Measurements from ENCODE around the gene KCNC4.

The KCNC4 gene

GRCh38 chr1:110189181-110189580 lies 20.9 kb upstream of the KCNC4 start:
- no peak for FAIRE-seq

- FAIRE-seq: no peak
Observed at GRCh38 chr1:110190282-110190929, 19.7 kb upstream of the KCNC4 start.

DNA sequence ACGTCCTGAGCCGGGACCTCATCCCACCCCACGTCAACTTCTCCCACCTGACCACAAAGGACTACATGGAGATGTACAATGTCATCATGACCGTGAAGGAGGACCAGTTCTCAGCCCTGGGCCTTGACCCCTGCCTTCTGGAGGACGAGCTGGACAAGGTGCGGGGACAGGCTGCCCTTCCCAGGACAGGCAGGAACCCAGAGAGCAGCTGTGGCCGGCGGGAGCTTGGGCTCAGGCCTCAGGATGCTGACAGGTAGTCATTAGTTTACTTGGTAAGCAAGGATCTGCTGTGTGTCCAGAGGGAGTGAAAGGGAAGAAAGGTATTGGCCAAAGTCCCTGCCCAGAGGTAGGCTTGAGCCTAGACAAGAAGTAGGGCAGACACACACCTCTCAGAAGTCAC lies 17.6 kb upstream of the KCNC4 start:
- no peak for FAIRE-seq

GRCh38 chr1:110195196-110195595 lies 14.9 kb upstream of the KCNC4 start:
- no peak for FAIRE-seq

- FAIRE-seq: peak; percentile 76
Observed at GRCh38 chr1:110196917-110197765, 13.0 kb upstream of the KCNC4 start.

DNA sequence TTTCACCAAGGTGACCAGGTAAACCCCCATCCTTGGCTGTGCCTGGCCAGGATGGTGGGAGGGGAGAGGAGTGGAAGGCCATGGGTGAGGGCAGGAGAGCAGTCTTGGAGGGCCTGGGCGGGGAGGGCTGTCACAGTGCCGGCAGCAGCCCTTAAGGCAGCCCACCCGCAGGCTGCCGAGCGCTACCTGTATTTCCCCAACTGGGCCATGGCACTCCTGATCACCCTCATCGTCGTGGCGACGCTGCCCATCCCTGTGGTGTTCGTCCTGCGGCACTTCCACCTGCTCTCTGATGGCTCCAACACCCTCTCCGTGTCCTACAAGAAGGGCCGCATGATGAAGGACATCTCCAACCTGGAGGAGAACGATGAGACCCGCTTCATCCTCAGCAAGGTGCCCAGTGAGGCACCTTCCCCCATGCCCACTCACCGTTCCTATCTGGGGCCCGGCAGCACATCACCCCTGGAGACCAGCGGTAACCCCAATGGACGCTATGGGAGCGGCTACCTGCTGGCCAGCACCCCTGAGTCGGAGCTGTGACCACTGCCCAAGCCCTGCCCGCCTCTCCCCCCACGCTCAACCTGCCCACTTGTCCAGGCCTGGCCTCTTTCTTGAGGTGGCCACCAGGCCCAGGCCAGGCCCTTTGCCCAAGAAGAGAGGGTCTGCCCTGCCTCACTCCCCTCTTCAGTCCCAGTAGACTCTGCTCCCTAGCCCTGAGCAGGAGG lies 12.0 kb upstream of the KCNC4 start:
- no peak for FAIRE-seq

- no peak for FAIRE-seq
Observed at GRCh38 chr1:110198746-110199145, 11.4 kb upstream of the KCNC4 start.

GRCh38 chr1:110200190-110200589 lies 9.9 kb upstream of the KCNC4 start:
- FAIRE-seq: no peak

GRCh38 chr1:110200666-110201065 lies 9.4 kb upstream of the KCNC4 start:
- no peak for FAIRE-seq

GRCh38 chr1:110201157-110201825 lies 8.8 kb upstream of the KCNC4 start:
- no peak for FAIRE-seq

- FAIRE-seq: peak; percentile 70
Observed at GRCh38 chr1:110203021-110203661, 7.0 kb upstream of the KCNC4 start.

DNA sequence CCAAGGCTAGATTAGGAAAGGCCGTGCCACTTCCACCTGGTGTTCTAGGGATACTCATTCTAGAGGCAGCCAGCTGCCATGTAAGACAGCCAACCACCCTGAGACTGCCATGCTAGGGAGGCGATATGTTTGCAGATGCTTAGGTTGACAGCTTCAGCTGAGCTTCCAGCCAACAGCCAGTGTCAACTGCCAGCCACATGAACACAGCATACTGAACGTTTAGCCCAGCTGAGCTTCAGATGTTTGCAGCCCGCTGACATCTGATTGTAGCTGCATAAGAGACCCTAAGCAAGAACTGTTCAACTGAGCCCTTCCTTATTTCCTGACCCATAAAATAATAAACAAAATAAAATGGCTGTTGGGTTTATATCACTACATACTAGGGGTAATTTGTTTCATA lies 5.0 kb upstream of the KCNC4 start:
- no peak for FAIRE-seq

DNA sequence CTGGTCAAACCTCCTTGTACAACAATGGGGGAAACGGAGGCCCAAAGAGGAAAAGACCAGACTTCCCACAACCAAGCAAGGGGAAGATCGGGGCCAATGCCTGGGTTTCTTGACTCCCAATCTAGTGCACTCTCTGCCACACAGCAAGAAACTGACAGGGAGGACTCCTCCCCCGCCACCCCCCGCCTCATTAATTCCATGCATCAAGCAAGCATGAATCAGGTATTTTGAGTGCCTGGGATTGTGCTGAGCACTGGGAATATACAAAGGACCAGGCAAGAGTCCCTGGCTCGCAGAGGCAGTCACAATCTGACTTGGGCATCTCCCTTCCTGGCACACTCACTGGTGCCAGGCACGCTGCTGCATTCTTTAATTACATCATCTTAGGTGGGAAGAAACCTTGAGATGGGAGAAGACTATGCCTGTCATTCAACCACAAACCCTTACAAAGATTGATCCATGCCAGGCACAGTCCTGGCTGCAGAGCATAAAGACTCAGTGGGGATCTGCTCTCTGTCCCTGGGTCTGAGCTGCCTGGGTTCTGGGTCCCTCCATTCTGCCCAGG lies 4.4 kb upstream of the KCNC4 start:
- no peak for FAIRE-seq

DNA sequence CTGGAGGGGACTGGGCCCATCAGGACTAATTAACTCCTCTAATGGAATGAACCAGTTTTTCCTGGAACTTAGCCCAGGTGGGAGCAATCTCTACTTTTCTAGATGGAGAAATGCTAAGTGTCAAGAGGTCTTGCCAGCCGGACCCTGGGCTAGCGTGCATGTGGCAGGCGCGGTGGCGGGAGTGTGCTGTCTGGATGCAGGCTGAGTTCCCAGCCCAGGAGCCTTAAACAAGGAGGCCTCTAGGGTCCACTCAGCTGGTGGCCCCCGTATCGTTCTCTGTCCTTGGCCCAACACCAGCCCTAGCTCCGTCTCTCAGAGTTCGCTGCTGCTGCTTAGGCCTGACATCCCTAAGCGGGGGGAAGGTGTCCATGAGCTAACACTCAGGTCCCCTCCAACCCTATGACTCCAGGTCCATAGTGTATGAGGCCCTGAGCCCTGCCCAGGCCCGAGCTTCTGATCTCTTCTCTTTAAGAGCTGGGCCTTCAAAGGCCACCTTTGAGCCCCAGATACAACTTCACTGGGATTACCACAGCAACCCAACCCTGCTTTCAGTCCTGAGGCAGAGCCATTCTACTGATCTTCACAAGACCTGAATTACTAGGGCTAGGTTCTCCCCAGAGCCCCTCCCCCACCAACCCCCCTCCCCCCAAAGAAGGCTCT lies 3.7 kb upstream of the KCNC4 start:
- no peak for FAIRE-seq

- no peak for FAIRE-seq
Observed at GRCh38 chr1:110207831-110208230, 2.3 kb upstream of the KCNC4 start.

- no peak for FAIRE-seq
Observed at GRCh38 chr1:110208916-110209645, 1.0 kb upstream of the KCNC4 start.

DNA sequence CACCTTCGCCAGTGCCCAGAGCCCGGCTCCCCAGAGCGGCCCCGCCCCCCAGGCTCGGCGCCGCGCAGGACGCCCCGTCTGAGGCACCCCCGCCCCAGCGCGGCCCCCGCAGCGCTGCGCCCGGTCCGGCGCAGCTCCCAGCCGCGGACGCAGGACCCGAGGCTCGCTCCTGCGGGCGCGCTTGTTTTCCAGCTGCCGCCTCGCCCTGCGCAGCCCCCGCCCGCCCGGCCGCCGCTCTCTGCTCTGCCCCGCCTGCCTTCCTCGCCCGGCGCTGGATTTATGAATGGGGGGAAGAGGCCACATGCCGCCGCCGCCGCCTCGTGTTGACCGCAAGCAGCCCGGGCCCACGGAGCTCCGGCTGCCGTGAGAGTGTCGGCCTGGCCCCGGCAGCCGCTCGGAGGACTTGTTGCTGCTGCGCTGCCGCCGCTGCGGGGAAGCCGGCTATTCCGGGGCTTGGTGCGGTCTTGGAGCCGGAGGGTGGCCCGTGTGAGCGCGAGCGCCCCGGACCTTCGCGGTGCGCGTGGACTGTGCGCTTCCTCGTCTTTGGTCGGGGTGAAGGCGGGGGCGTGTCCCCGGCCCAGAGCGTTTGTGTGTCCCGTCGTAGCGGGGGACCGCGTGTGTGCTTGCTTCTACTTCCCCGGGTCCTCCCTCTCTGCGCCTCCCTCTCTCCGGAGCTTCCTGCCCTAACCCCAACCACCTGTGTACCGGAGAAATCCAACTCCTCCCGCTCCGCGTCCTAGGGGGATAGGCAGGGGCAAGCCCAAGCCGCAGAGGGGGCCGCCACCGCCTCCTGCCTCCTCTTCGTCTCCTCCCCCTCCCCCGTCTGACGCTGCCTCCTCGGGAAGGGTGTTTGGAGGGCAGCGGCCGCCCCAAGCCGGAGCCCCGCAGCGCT lies 736 bp downstream of the KCNC4 start:
- no peak for FAIRE-seq

- no peak for FAIRE-seq
Observed at GRCh38 chr1:110211496-110212168, 1.5 kb downstream of the KCNC4 start.
